Esophagus squamous epithelium (tissue), 5 donors: ENCODE results near the gene GNB5. TPM values are rescaled to one million over a fixed set of nuclear protein-coding genes. Genes with fewer than 3 reads are reported as not detected.
"Not testable (repeated sequence)": the region's sequence is repeated elsewhere in the genome, so short reads cannot be mapped to it uniquely, and the experiment has no call there.

Experiments
- DNase-seq: peaks from one replicate; lab custom pipeline; 2025; lab: John Stamatoyannopoulos, UW
- H3K27ac ChIP-seq, 4 donors: fragments of 200-600 bp; sonication (generic); one replicate each; pipeline ENCODE4 v1.5.1; 2016 to 2019; ENCODE audit warnings: mild to moderate bottlenecking in 1 of 4
- H3K27me3 ChIP-seq, 4 donors: fragments of 200-600 bp; sonication (generic); 1 replicate in 3 of 4; 2 replicates in 1 of 4; pipeline versions ENCODE4 v1.5.1 to v1.6.0; 2017 to 2021; ENCODE audit warnings: antibody characterized with exemption in 1 of 4
- H3K36me3 ChIP-seq, 3 donors: fragments of 200-600 bp; sonication (generic); one replicate each; pipeline ENCODE4 v1.5.1; 2016 to 2019
- H3K4me1 ChIP-seq, 3 donors: fragments of 200-600 bp; sonication (generic); one replicate each; pipeline ENCODE4 v1.5.1; 2017 to 2019
- H3K4me3 ChIP-seq, 4 donors: fragments of 200-600 bp; sonication (generic); 1 replicate in 3 of 4; 2 replicates in 1 of 4; pipeline ENCODE4 v1.5.1; 2016 to 2019; ENCODE audit warnings: mild to moderate bottlenecking in 2 of 4, moderate library complexity in 1 of 4
- H3K9me3 ChIP-seq, 3 donors: fragments of 200-600 bp; sonication (generic); one replicate each; pipeline ENCODE4 v1.5.1; 2016 to 2019
- POLR2A ChIP-seq, 4 donors: fragments of 450-650 bp; IDR thresholded peaks; one replicate each; pipeline ENCODE4 v1.6.1; 2017; ENCODE audit warnings: antibody characterized with exemption in 4 of 4, mild to moderate bottlenecking in 4 of 4, moderate library complexity in 3 of 4
- WGBS, 2 donors: methylation state at CpG; one replicate each; pipeline ENCODE4 v1.1.5; 2018; 5-methylcytosine and 5-hydroxymethylcytosine counted together
- intact Hi-C: fragments of 100-400 bp; cut with DNase I; formaldehyde crosslinking; loops from one replicate; pipeline ENCODE4 v1.15.0; 2022
- total RNA-seq, 4 donors: library from RNA; depleted of rRNA; stranded (reverse); fragments of >200 nt; gene quantifications; one replicate each; pipeline ENCODE4 v1.1.0, GENCODE V29; 2016
- TF ChIP-seq, protein P1 (sequence below), 6 experiments: fragments of 450-650 bp in 4 of 6; fragments of 200-600 bp in 2 of 6; sonication (generic) in 2 of 6; IDR thresholded peaks; one replicate each; pipeline ENCODE4 v1.5.1; 2016 to 2019; ENCODE audit warnings: antibody characterized with exemption in 6 of 6, mild to moderate bottlenecking in 4 of 6, moderate library complexity in 4 of 6
- donor health status: DM: yes; HTN: yes; CAD: no.

Gene GNB5
- total RNA-seq: 10 to 100 TPM; 16.4 to 22.3 (median 19.9) TPM

DNA sequence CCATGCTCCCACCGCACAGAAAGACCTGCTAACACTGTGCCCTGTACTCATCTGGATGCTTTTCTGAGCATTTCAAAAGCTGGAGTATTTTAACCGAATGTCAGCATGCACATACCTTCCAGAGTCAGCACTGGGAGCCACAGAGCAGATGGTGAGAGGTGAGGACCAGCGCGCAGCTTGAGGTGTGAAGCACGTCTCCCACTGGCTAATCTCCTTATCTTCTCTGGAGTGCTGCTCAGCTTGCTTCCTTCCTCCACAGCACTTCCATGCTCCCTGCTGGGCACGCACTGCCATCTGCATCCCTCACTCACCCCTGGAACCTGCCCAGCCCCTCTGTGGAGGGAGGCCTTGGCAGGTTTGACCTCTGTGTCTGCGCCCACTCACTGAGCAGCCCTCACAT lies at the start of gene GNB5:
GNB5 (minus strand) TSS at position 186 of the 400 bp plus-strand sequence. CDS start 6,716 bp downstream, outside the sequence.
- no peak within 1 kb of the TSS for H3K4me3 ChIP-seq
- DNase-seq: no peak
- H3K27me3 ChIP-seq: no peaks in the 10 kb centered on the region
- H3K9me3 ChIP-seq: no peaks in the 10 kb centered on the region
- H3K27ac ChIP-seq: no peak within 1 kb of the TSS
- H3K4me1 ChIP-seq: no peaks in the 10 kb centered on the region
- peaks cover 0 to 39% (median 0%) of the 10 kb centered on the region in 3 donors for H3K36me3 ChIP-seq
- TF ChIP-seq, protein P1, sequence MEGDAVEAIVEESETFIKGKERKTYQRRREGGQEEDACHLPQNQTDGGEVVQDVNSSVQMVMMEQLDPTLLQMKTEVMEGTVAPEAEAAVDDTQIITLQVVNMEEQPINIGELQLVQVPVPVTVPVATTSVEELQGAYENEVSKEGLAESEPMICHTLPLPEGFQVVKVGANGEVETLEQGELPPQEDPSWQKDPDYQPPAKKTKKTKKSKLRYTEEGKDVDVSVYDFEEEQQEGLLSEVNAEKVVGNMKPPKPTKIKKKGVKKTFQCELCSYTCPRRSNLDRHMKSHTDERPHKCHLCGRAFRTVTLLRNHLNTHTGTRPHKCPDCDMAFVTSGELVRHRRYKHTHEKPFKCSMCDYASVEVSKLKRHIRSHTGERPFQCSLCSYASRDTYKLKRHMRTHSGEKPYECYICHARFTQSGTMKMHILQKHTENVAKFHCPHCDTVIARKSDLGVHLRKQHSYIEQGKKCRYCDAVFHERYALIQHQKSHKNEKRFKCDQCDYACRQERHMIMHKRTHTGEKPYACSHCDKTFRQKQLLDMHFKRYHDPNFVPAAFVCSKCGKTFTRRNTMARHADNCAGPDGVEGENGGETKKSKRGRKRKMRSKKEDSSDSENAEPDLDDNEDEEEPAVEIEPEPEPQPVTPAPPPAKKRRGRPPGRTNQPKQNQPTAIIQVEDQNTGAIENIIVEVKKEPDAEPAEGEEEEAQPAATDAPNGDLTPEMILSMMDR (IDR thresholded peaks at IDR 0.05): no peak
- TF ChIP-seq POLR2A (IDR thresholded peaks at IDR 0.05): no peak
- WGBS, 2 donors: 79 to 89% methylated on average over 7 of the region's 7 CpGs
- intact Hi-C loops: no loop called here

DNA sequence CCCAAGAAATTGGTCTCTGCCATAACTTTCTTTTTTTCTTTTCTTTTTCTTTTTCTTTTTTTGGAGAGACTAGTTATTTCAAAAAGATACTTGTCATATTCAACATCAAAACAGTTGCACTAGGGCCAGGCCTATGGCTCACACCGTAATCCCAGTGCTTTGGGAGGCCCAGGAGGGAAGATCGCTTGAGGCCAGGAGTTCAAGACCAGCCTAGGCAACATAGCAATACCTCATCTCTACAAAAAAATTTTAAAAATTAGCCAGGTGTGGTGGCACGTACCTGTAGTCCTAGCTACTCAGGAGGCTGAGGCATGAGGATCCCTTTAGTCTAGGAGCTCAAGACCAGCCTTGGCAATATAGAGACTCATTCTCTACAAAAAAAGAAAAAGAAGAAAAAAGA lies 49.0 kb upstream of the GNB5 start:
- intact Hi-C loops: no loop called here
- Histone ChIP-seq H3K27me3 (no peaks in the 10 kb centered on the region), H3K4me1 (no peaks in the 10 kb centered on the region), H3K9me3 (no peaks in the 10 kb centered on the region), H3K4me3 (no peak overlapping the region), H3K36me3 (peaks cover 0 to 86% (median 0%) of the 10 kb centered on the region in 3 donors), H3K27ac (no peak overlapping the region)
- TF ChIP-seq, protein P1 (IDR thresholded peaks at IDR 0.05): no peak
- TF ChIP-seq POLR2A (IDR thresholded peaks at IDR 0.05): no peak
- DNase-seq: no peak
- 90 to 100% methylated on average over 2 to 3 of the region's 3 CpGs for WGBS, 2 donors

DNA sequence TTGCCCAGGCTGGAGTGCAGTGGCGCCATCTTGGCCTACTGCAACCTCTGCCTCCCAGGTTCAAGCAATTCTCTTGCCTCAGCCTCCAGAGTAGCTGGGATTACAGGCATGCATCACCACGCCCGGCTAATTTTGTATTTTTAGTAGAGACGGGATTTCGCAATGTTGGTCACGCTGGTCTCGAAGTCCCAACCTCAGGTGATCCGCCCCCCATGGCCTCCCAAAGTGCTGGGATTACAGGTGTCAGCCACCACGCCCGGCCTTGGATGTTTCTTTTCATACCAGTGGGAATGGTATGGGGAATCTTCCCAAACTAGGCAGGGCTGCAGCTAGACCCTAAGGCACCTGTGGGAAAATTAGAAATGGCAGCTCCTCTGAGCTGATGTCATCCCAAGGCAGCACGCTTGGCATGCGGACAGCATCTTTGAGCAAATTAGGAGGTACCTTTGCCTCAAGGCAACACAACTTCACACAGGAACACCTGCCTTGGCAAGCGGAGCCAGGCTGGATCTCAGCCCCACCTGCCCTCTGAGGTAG lies 47.9 kb upstream of the GNB5 start:
- H3K9me3 ChIP-seq, DNase-seq, H3K27me3 ChIP-seq, H3K4me3 ChIP-seq, intact Hi-C loops, H3K27ac ChIP-seq, H3K4me1 ChIP-seq: not testable (repeated sequence)
- 69 to 83% methylated on average over 4 to 9 of the region's 13 CpGs for WGBS, 2 donors
- peaks cover 0 to 86% (median 0%) of the 10 kb centered on the region in 3 donors for H3K36me3 ChIP-seq

DNA sequence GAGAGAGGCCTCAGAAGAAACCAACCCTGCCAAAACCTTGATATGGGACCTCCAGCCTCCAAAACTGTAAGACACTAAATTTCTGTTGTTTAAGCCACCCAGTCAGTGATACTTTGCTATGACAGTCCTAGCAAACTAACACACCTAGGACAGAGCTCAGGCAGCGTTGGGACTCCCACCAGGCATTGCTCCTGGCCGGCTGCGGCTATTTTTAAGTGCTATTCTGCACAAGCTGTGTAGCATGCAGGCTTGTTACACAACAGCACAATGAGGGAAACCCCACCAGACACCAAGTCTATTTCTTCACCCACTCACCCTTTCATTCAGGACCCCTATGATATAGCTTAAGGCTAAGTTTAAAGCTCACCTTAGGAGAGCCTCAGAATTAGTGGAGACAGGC lies 47.0 kb upstream of the GNB5 start:
- no peak for TF ChIP-seq POLR2A (IDR thresholded peaks at IDR 0.05)
- TF ChIP-seq, protein P1 (IDR thresholded peaks at IDR 0.05): no peak
- no peaks in the 10 kb centered on the region for H3K9me3 ChIP-seq
- H3K27me3 ChIP-seq: no peaks in the 10 kb centered on the region
- H3K36me3 ChIP-seq: peaks cover 0 to 85% (median 0%) of the 10 kb centered on the region in 3 donors
- intact Hi-C loops: no loop called here
- no peak overlapping the region for H3K27ac ChIP-seq
- H3K4me1 ChIP-seq: no peaks in the 10 kb centered on the region
- H3K4me3 ChIP-seq: no peak overlapping the region
- DNase-seq: no peak
- no CpG with 5 or more reads among the region's 3 CpGs for WGBS, 2 donors

DNA sequence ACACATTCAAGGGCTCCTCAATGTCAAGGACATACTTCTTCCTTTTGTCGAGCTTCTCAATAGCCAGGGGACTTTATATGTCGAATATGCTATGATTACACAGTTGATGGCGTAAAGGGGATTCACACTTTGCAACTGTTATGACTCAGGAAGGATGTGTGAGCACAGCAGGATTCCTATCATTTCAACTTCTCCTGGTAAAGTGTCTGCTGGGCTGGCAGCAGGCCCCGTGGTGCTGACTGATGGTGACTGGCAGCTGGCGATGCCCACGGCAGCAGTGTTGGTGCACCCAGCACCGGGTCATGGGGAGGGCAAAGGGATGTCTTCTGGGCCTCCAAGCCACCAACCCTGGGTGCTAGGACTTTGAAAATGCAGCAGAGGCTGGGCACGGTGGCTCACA lies 44.8 kb upstream of the GNB5 start:
- 71 to 84% methylated on average over 4 to 6 of the region's 8 CpGs for WGBS, 2 donors
- Histone ChIP-seq H3K27me3 (no peaks in the 10 kb centered on the region), H3K4me1 (no peaks in the 10 kb centered on the region), H3K4me3 (no peak overlapping the region), H3K9me3 (no peaks in the 10 kb centered on the region), H3K27ac (no peak overlapping the region), H3K36me3 (peaks cover 0 to 80% (median 0%) of the 10 kb centered on the region in 3 donors)
- TF ChIP-seq, protein P1 (IDR thresholded peaks at IDR 0.05): no peak
- no peak for TF ChIP-seq POLR2A (IDR thresholded peaks at IDR 0.05)
- DNase-seq: no peak
- intact Hi-C loops: no loop called here
